HL-60 (cell line): Measurements from ENCODE around the gene ACYP2.

Experiments used
- DNase-seq, 2 experiments: peaks; one replicate each; pipeline ENCODE4 v3.0.0-alpha.2; 2010 to 2020; ENCODE audit warnings: low read depth in 1 of 2, low spot score in 1 of 2
- H3K27ac ChIP-seq: fragments of 250-450 bp; sonication (Bioruptor Pico); replicated peaks from 2 replicates; pipeline ENCODE4 v1.5.1; 2020; ENCODE audit warnings: mild to moderate bottlenecking, moderate library complexity
- H3K27me3 ChIP-seq: fragments of 250-450 bp; sonication (Bioruptor Pico); 2 replicates; pipeline ENCODE4 v1.5.1; 2021; ENCODE audit warnings: mild to moderate bottlenecking, moderate library complexity; ENCODE audit not compliant: insufficient read depth, poor library complexity, severe bottlenecking
- H3K4me3 ChIP-seq: replicated peaks from 2 replicates; pipeline ENCODE4 v1.5.1; 2011; ENCODE audit warnings: mild to moderate bottlenecking, control low read depth, low read length; ENCODE audit not compliant: insufficient read depth
- GABPA ChIP-seq: IDR thresholded peaks from 2 replicates; pipeline ENCODE4 v1.6.1; 2012; ENCODE audit warnings: low read depth
- POLR2AphosphoS5 ChIP-seq: IDR thresholded peaks from 2 replicates; pipeline ENCODE4 v1.6.1; 2012; ENCODE audit warnings: low read depth
- REST ChIP-seq: IDR thresholded peaks from 2 replicates; pipeline ENCODE4 v1.6.1; 2012; ENCODE audit warnings: low read depth; ENCODE audit not compliant: insufficient replicate concordance
- SPI1 ChIP-seq: IDR thresholded peaks from 2 replicates; pipeline ENCODE4 v1.6.1; 2012; ENCODE audit warnings: low read depth, mild to moderate bottlenecking, borderline replicate concordance
- TF ChIP-seq, protein P1 (sequence below): IDR thresholded peaks from one replicate; pipeline ENCODE4 v1.5.1; 2011; ENCODE audit warnings: low read length, control low read depth, inconsistent platforms; ENCODE audit not compliant: insufficient read depth

ACYP2 gene

DNA sequence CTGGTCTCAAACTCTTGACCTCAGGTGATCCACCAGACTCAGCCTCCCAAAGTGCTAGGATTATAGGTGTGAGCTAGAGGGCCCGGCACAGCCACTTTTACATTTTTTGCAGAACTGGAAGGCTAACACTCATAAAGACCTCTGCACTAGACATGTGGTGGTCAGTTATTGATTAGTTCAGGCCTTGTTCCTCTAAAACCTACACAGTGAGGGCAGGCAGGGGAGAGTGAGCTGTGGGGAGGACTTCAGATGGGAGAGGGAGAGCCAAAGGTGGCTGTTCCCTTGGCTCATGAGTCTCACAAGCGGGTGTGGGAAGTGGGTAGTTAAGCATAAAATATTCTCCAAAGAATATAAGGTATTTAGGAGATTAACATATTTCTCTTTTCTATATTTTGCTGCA lies 29.3 kb upstream of the ACYP2 start:
- H3K27me3 ChIP-seq = no peaks in the 10 kb centered on the region
- TF ChIP-seq, protein P1, sequence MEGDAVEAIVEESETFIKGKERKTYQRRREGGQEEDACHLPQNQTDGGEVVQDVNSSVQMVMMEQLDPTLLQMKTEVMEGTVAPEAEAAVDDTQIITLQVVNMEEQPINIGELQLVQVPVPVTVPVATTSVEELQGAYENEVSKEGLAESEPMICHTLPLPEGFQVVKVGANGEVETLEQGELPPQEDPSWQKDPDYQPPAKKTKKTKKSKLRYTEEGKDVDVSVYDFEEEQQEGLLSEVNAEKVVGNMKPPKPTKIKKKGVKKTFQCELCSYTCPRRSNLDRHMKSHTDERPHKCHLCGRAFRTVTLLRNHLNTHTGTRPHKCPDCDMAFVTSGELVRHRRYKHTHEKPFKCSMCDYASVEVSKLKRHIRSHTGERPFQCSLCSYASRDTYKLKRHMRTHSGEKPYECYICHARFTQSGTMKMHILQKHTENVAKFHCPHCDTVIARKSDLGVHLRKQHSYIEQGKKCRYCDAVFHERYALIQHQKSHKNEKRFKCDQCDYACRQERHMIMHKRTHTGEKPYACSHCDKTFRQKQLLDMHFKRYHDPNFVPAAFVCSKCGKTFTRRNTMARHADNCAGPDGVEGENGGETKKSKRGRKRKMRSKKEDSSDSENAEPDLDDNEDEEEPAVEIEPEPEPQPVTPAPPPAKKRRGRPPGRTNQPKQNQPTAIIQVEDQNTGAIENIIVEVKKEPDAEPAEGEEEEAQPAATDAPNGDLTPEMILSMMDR = no peak
- no peak for TF ChIP-seq GABPA
- DNase-seq = no peak
- H3K4me3 ChIP-seq = no peak overlapping the region
- H3K27ac ChIP-seq = no peak overlapping the region

DNA sequence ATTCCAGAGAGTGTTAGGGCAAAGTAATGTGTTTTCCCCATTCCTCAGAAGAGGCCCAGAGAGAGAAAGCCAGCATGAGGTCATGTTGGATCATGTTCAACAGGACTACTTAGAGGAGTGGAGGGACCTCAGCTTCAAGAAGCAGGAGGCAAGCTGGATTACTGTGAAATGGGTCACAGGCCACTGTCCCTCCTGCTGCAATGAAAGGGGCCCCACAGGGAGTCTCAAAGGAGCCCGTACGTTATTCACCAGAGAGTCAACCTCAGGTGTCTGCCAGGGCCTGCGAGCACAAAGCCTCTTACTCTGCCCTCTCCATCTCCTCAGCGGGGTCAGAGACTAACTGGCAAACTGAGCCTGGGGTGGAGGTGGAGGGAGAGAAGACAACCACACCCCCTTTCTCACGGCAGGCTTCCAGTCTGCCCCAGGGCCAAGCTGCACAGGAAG lies 27.2 kb upstream of the ACYP2 start:
- TF ChIP-seq, protein P1 = no peak
- no peak for TF ChIP-seq GABPA
- TF ChIP-seq SPI1 = no peak
- no peaks in the 10 kb centered on the region for H3K27me3 ChIP-seq
- DNase-seq = no peak
- no peak overlapping the region for H3K4me3 ChIP-seq
- H3K27ac ChIP-seq = no peak overlapping the region

DNA sequence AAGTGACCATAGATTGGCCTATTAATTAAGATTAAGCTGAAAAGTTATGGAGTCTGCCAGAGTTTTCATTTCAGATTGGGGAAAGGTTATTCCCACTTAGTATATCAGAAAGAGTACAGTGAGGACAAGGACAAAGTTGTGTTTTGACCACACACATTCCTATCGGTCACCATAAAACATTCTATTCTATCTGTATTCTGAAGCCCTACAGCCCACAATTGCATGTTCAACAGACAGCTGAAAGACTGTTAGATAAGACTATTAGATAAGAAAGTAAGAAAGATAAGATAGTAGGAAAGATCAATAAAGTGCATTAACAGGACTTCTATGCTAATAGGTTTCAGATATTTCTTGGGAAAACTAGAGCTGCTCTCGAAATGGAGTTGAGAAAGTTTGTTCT lies 26.7 kb upstream of the ACYP2 start:
- no peak for DNase-seq
- H3K4me3 ChIP-seq = no peak overlapping the region
- H3K27ac ChIP-seq = no peak overlapping the region
- TF ChIP-seq POLR2AphosphoS5 (no peak), GABPA (no peak), REST (no peak), SPI1 (no peak)
- TF ChIP-seq, protein P1 = no peak
- H3K27me3 ChIP-seq = no peaks in the 10 kb centered on the region

- TF ChIP-seq POLR2AphosphoS5 (no peak), SPI1 (no peak), REST (no peak), GABPA (no peak)
- TF ChIP-seq, protein P1 = no peak
- Histone ChIP-seq H3K4me3 (no peak overlapping the region), H3K27ac (no peak overlapping the region), H3K27me3 (no peaks in the 10 kb centered on the region)
- no peak for DNase-seq
These were observed 24.8 kb upstream of the ACYP2 start for GRCh38 chr2:54090521-54091117.
